Endothelial cell of umbilical vein (primary cell): ENCODE measurements around the gene ARTN. TPM values are rescaled to one million over a fixed set of nuclear protein-coding genes. Genes with fewer than 3 reads are reported as not detected.

Experiments
- BruUV-seq: library from RNA; stranded (reverse); fragments of 400-500 nt; replicated peaks from 2 replicates; lab custom pipeline; 2021; lab: Mats Ljungman, UMichigan
- CTCF ChIA-PET: fragments of 300-600, 350-600 bp; sonication (Branson Sonifier 250); formaldehyde crosslinking; loops from one replicate; lab custom pipeline; 2021; ENCODE audit warnings: antibody characterized with exemption, inconsistent platforms; lab: Charles Lee
- POLR2A ChIA-PET: fragments of 300-600, 350-600 bp; sonication (Branson Sonifier 250); formaldehyde crosslinking; loops from one replicate; lab custom pipeline; 2021; ENCODE audit warnings: antibody characterized with exemption, inconsistent platforms; lab: Charles Lee
- DNase-seq: peaks from one replicate; pipeline ENCODE4 v3.0.0-alpha.2; 2011; ENCODE audit warnings: low read depth, low spot score
- FAIRE-seq: peaks from 2 replicates; lab custom pipeline; 2011; peaks lifted over from hg19 to GRCh38; lab: Jason Lieb, UNC
- H2AFZ ChIP-seq: 2 replicates; pipeline ENCODE4 v1.6.0; 2012; ENCODE audit warnings: low read depth, low read length, control low read depth, inconsistent platforms
- H3K27ac ChIP-seq: 2 replicates; pipeline ENCODE4 v1.5.1; 2011; ENCODE audit warnings: low read depth, mild to moderate bottlenecking, control low read depth, low read length, moderate library complexity; ENCODE audit not compliant: insufficient read depth
- H3K27me3 ChIP-seq, 2 experiments: 2 replicates each; pipeline versions ENCODE4 v1.6.0 to v1.6.1; 2011; ENCODE audit warnings: low read length in 2 of 2, mixed read lengths in 1 of 2; ENCODE audit not compliant: control insufficient read depth in 2 of 2, insufficient read depth in 2 of 2
- H3K36me3 ChIP-seq, 2 experiments: 2 replicates in 1 of 2; 3 replicates in 1 of 2; pipeline ENCODE4 v1.5.1; 2011; ENCODE audit warnings: low read length in 2 of 2, mild to moderate bottlenecking in 1 of 2, moderate library complexity in 1 of 2; ENCODE audit not compliant: control insufficient read depth in 2 of 2, insufficient read depth in 2 of 2; ENCODE audit errors: extremely low read depth in 1 of 2
- H3K4me1 ChIP-seq: 3 replicates; pipeline ENCODE4 v1.5.1; 2011; ENCODE audit warnings: mild to moderate bottlenecking, low read length; ENCODE audit not compliant: control insufficient read depth, insufficient read depth; ENCODE audit errors: extremely low read depth
- H3K4me2 ChIP-seq: 2 replicates; pipeline ENCODE4 v1.6.1; 2011; ENCODE audit warnings: low read length, control low read depth, mixed read lengths; ENCODE audit not compliant: insufficient read depth
- H3K4me3 ChIP-seq, 3 experiments: fragments of 200-600 bp in 1 of 3; sonication (generic), shearing (Covaris generic) in 1 of 3; replicated peaks in 1 of 3; 2 replicates each; pipeline ENCODE4 v1.5.1; 2011 to 2016; ENCODE audit warnings: control low read depth in 3 of 3, low read length in 3 of 3, mild to moderate bottlenecking in 2 of 3, inconsistent platforms in 1 of 3, low read depth in 1 of 3, moderate library complexity in 1 of 3; ENCODE audit not compliant: insufficient read depth in 1 of 3
- H3K79me2 ChIP-seq: 2 replicates; pipeline ENCODE4 v1.6.0; 2012; ENCODE audit warnings: low read length, inconsistent platforms; ENCODE audit not compliant: control insufficient read depth, insufficient read depth
- H3K9ac ChIP-seq: replicated peaks from 2 replicates; pipeline ENCODE3; 2011; ENCODE audit warnings: low read length, control low read depth; ENCODE audit not compliant: insufficient read depth; ENCODE audit errors: extremely low read depth
- H3K9me1 ChIP-seq: replicated peaks from 3 replicates; pipeline ENCODE4 v1.6.0; 2011; ENCODE audit warnings: mild to moderate bottlenecking, low read length; ENCODE audit not compliant: control insufficient read depth, insufficient read depth; ENCODE audit errors: extremely low read depth
- H3K9me3 ChIP-seq: replicated peaks from 2 replicates; pipeline ENCODE4 v1.5.1; 2012; ENCODE audit warnings: low read length, inconsistent platforms; ENCODE audit not compliant: control insufficient read depth, insufficient read depth
- H4K20me1 ChIP-seq: replicated peaks from 2 replicates; pipeline ENCODE3; 2011; ENCODE audit warnings: mild to moderate bottlenecking, low read length; ENCODE audit not compliant: control insufficient read depth, insufficient read depth; ENCODE audit errors: extremely low read depth
- EZH2 ChIP-seq: IDR thresholded peaks from 2 replicates; pipeline ENCODE4 v1.6.1; 2012; ENCODE audit warnings: borderline replicate concordance, low read depth, mild to moderate bottlenecking, moderate library complexity, low read length, inconsistent platforms; ENCODE audit not compliant: severe bottlenecking
- FOS ChIP-seq: IDR thresholded peaks from 2 replicates; pipeline ENCODE4 v1.6.1; 2011; ENCODE audit warnings: mild to moderate bottlenecking, low read length, moderate library complexity, borderline replicate concordance; ENCODE audit not compliant: insufficient read depth
- GATA2 ChIP-seq: IDR thresholded peaks from 2 replicates; pipeline ENCODE4 v1.7.0; 2011; ENCODE audit warnings: low read depth, mild to moderate bottlenecking, moderate library complexity, mixed read lengths, low read length; ENCODE audit not compliant: insufficient read length, insufficient read depth
- JUN ChIP-seq: IDR thresholded peaks from 2 replicates; pipeline ENCODE4 v1.6.1; 2011; ENCODE audit warnings: borderline replicate concordance, low read depth; ENCODE audit not compliant: insufficient read length, insufficient read depth
- MYC ChIP-seq: IDR thresholded peaks from one replicate; pipeline ENCODE4 v1.6.1; 2011; ENCODE audit warnings: mild to moderate bottlenecking, low read depth, low read length
- POLR2A ChIP-seq: IDR thresholded peaks from 2 replicates; pipeline ENCODE4 v1.6.1; 2012; ENCODE audit warnings: low read depth, mild to moderate bottlenecking, control low read depth, low read length
- POLR2AphosphoS5 ChIP-seq: IDR thresholded peaks from 2 replicates; pipeline ENCODE4 v1.6.1; 2012; ENCODE audit warnings: low read depth, mild to moderate bottlenecking, control low read depth, low read length, moderate library complexity; ENCODE audit not compliant: insufficient read depth
- dilution Hi-C: fragments of 300-500 bp; cut with MboI; formaldehyde crosslinking; loops from one replicate; pipeline ENCODE4 v1.15.0; 2019; ENCODE audit warnings: low sequenced_read_pairs; ENCODE audit not compliant: extremely low pct_ligation_motif_present
- intact Hi-C: fragments of 100-400 bp; cut with micrococcal nuclease; formaldehyde crosslinking; loops from one replicate; pipeline ENCODE4 v1.10.0; 2022
- polyA plus RNA-seq, 4 experiments: library from polyadenylated mRNA; depleted of rRNA in 3 of 4; stranded (reverse) in 3 of 4; unstranded in 1 of 4; fragments of >200 nt; gene quantifications; 2 replicates each; pipeline versions ENCODE4 v1.2.1 to v1.2.3, GENCODE V29; 2011 to 2012; ENCODE audit warnings: missing spikeins in 1 of 4
- total RNA-seq: library from RNA; stranded (reverse); gene quantifications from 2 replicates; pipeline ENCODE4 v1.2.3, GENCODE V29; 2021
- TF ChIP-seq, protein P1 (sequence below): IDR thresholded peaks from 2 replicates; pipeline ENCODE4 v1.6.1; 2011; ENCODE audit not compliant: insufficient read depth, insufficient read length
- TF ChIP-seq, protein P2 (sequence below), 2 donors: IDR thresholded peaks; 1 replicate in 1 of 2; 2 replicates in 1 of 2; pipeline ENCODE4 v1.5.1; 2011; ENCODE audit warnings: low read length in 2 of 2, mild to moderate bottlenecking in 2 of 2, moderate library complexity in 2 of 2, control low read depth in 1 of 2, inconsistent platforms in 1 of 2, low read depth in 1 of 2; ENCODE audit not compliant: insufficient read depth in 1 of 2; ENCODE audit errors: extremely low read depth in 1 of 2

ARTN gene
- total and polyA plus RNA-seq, 2 donors (not counting 3 experiments of a cell fraction or from before 2014, with no cell fraction given): 0.11 to 0.18 TPM

DNA sequence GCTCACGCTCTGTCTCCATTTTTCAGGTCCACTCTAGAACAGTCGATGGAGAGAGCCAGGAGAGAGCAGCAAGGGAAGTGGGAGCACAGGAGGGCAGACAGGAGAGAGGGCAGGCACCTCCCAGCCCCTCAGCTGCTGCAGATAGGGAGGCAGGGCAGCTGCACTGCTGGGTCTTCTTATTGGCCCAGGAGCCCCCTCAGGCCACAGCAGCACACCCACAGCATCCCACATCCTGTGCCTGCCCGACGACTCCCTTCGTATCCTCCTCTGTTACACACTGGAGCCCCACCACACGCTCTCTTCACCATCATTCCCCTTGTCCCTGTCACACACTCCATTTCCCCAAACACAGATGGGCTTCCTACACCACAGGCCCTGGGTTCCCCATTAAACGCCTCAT, 13.7 kb upstream of the ARTN start:
- Histone ChIP-seq H2AFZ (no peak overlapping the region), H3K9ac (no peak overlapping the region), H4K20me1 (no peaks in the 10 kb centered on the region), H3K4me1 (no peaks in the 10 kb centered on the region), H3K36me3 (no peaks in the 10 kb centered on the region), H3K9me1 (no peaks in the 10 kb centered on the region), H3K4me3 (no peak overlapping the region), H3K27ac (no peak overlapping the region), H3K4me2 (no peak overlapping the region), H3K79me2 (no peaks in the 10 kb centered on the region), H3K9me3 (no peaks in the 10 kb centered on the region), H3K27me3 (no peaks in the 10 kb centered on the region)
- dilution Hi-C loops (no loop called here), intact Hi-C loops (no loop called here)
- ChIA-PET POLR2A (no interaction called here), CTCF (interaction anchor here (1.4 to 2.6 kb wide), 3 partner anchors 15 to 156 kb away, joined by 6 to 14 read pairs (median 6); no protein-coding TSS in a partner anchor)
- FAIRE-seq (no peak), DNase-seq (no peak)
- BruUV-seq: no TSS peak
- TF ChIP-seq MYC (no peak), EZH2 (no peak), GATA2 (no peak), POLR2A (no peak), FOS (no peak), POLR2AphosphoS5 (no peak), JUN (no peak)
- TF ChIP-seq, protein P1, sequence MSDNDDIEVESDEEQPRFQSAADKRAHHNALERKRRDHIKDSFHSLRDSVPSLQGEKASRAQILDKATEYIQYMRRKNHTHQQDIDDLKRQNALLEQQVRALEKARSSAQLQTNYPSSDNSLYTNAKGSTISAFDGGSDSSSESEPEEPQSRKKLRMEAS: no peak
- TF ChIP-seq, protein P2, sequence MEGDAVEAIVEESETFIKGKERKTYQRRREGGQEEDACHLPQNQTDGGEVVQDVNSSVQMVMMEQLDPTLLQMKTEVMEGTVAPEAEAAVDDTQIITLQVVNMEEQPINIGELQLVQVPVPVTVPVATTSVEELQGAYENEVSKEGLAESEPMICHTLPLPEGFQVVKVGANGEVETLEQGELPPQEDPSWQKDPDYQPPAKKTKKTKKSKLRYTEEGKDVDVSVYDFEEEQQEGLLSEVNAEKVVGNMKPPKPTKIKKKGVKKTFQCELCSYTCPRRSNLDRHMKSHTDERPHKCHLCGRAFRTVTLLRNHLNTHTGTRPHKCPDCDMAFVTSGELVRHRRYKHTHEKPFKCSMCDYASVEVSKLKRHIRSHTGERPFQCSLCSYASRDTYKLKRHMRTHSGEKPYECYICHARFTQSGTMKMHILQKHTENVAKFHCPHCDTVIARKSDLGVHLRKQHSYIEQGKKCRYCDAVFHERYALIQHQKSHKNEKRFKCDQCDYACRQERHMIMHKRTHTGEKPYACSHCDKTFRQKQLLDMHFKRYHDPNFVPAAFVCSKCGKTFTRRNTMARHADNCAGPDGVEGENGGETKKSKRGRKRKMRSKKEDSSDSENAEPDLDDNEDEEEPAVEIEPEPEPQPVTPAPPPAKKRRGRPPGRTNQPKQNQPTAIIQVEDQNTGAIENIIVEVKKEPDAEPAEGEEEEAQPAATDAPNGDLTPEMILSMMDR (IDR thresholded peaks at IDR 0.05; ENCODE audit: extremely low read depth in 1 of 2, insufficient read depth in 1 of 2, low read depth in 1 of 2, low read length in 2 of 2): no peak
